C4-2B (cell line): Measurements from ENCODE around the gene PCSK5.

Source experiments
- ZFX ChIP-seq: fragments of 450-650 bp; IDR thresholded peaks from 2 replicates; pipeline ENCODE4 v1.6.1; 2017
- TF ChIP-seq, protein P1 (sequence below): fragments of 450-650 bp; conservative IDR thresholded peaks from 2 replicates; pipeline ENCODE4 v1.5.1; 2017; ENCODE audit warnings: mild to moderate bottlenecking

GRCh38 chr9:75960551-75960950 lies 70.1 kb downstream of the PCSK5 start:
- TF ChIP-seq, protein P1, sequence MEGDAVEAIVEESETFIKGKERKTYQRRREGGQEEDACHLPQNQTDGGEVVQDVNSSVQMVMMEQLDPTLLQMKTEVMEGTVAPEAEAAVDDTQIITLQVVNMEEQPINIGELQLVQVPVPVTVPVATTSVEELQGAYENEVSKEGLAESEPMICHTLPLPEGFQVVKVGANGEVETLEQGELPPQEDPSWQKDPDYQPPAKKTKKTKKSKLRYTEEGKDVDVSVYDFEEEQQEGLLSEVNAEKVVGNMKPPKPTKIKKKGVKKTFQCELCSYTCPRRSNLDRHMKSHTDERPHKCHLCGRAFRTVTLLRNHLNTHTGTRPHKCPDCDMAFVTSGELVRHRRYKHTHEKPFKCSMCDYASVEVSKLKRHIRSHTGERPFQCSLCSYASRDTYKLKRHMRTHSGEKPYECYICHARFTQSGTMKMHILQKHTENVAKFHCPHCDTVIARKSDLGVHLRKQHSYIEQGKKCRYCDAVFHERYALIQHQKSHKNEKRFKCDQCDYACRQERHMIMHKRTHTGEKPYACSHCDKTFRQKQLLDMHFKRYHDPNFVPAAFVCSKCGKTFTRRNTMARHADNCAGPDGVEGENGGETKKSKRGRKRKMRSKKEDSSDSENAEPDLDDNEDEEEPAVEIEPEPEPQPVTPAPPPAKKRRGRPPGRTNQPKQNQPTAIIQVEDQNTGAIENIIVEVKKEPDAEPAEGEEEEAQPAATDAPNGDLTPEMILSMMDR: no peak
- TF ChIP-seq ZFX: no peak
